HG03460 (cell line): ENCODE results near the gene NPHP1.
"Not testable (repeated sequence)": the region's sequence is repeated elsewhere in the genome, so short reads cannot be mapped to it uniquely, and the experiment has no call there.

Experiments used
- ATAC-seq: cut with Tn5 transposase; IDR thresholded peaks from one replicate; pipeline ENCODE4 v1.9.1; 2021; ENCODE audit not compliant: unreplicated experiment

NPHP1 gene

GRCh38 chr2:110198016-110198415 lies 6.8 kb downstream of the NPHP1 start:
- ATAC-seq = no peak

- no peak for ATAC-seq
These were observed 7.4 kb downstream of the NPHP1 start for GRCh38 chr2:110197452-110197851.

- not testable (repeated sequence) for ATAC-seq
These were observed 14.6 kb downstream of the NPHP1 start for GRCh38 chr2:110190169-110190568.

GRCh38 chr2:110182449-110182848 lies 22.4 kb downstream of the NPHP1 start:
- no peak for ATAC-seq

GRCh38 chr2:110180036-110180435 lies 24.8 kb downstream of the NPHP1 start:
- ATAC-seq = no peak

- no peak for ATAC-seq
These were observed 31.3 kb downstream of the NPHP1 start for GRCh38 chr2:110173523-110173922.

- no peak for ATAC-seq
These were observed 32.3 kb downstream of the NPHP1 start for GRCh38 chr2:110172506-110172905.

GRCh38 chr2:110170102-110170501 lies 34.7 kb downstream of the NPHP1 start:
- ATAC-seq = no peak

- ATAC-seq = no peak
These were observed 37.4 kb downstream of the NPHP1 start for GRCh38 chr2:110167326-110168000.

GRCh38 chr2:110166266-110166665 lies 38.5 kb downstream of the NPHP1 start:
- ATAC-seq = no peak

- no peak for ATAC-seq
These were observed 47.5 kb downstream of the NPHP1 start for GRCh38 chr2:110157153-110157793.

GRCh38 chr2:110154828-110155227 lies 50.0 kb downstream of the NPHP1 start:
- ATAC-seq = not testable (repeated sequence)

- not testable (repeated sequence) for ATAC-seq
These were observed 50.6 kb downstream of the NPHP1 start for GRCh38 chr2:110154188-110154587.

GRCh38 chr2:110153416-110153815 lies 51.4 kb downstream of the NPHP1 start:
- no peak for ATAC-seq

- no peak for ATAC-seq
These were observed 51.9 kb downstream of the NPHP1 start for GRCh38 chr2:110152943-110153342.

GRCh38 chr2:110149330-110150220 lies 55.2 kb downstream of the NPHP1 start:
- ATAC-seq = no peak

GRCh38 chr2:110146945-110147332 lies 57.9 kb downstream of the NPHP1 start:
- no peak for ATAC-seq

- ATAC-seq = no peak
These were observed 58.4 kb downstream of the NPHP1 start for GRCh38 chr2:110146183-110146944.

GRCh38 chr2:110143982-110144381 lies 60.8 kb downstream of the NPHP1 start:
- no peak for ATAC-seq

- ATAC-seq = no peak
These were observed 64.4 kb downstream of the NPHP1 start for GRCh38 chr2:110140401-110140800.

GRCh38 chr2:110134025-110134424 lies 70.8 kb downstream of the NPHP1 start:
- ATAC-seq = no peak
